GM23248 (cell line): ENCODE measurements around the gene ZMYM2.

Experiments used
- EZH2 ChIP-seq: fragments of 200-600 bp; sonication (generic); IDR thresholded peaks from 2 replicates; pipeline ENCODE4 v1.6.1; 2018; ENCODE audit warnings: antibody characterized with exemption, mild to moderate bottlenecking; ENCODE audit not compliant: insufficient read depth, poor library complexity, severe bottlenecking
- EZH2phosphoT487 ChIP-seq: fragments of 200-600 bp; sonication (generic); IDR thresholded peaks from 2 replicates; pipeline ENCODE4 v1.6.1; 2018; ENCODE audit warnings: antibody characterized with exemption, moderate library complexity, mild to moderate bottlenecking, low read depth; ENCODE audit not compliant: insufficient read depth

- TF ChIP-seq EZH2 (no peak), EZH2phosphoT487 (no peak)
Observed at GRCh38 chr13:20024702-20025101, 66.2 kb downstream of the ZMYM2 start.
